Upper lobe of left lung (tissue), 6 donors: ENCODE results near the gene LRRC74A. TPM values are rescaled to one million over a fixed set of nuclear protein-coding genes. Genes with fewer than 3 reads are reported as not detected.

Experiments used
- ATAC-seq, 2 donors: fragments of 200-7000 bp; cut with Tn5 transposase; one replicate each; pipeline ENCODE4 v1.9.1; 2022; ENCODE audit warnings: mild to moderate bottlenecking in 2 of 2, moderate library complexity in 2 of 2; ENCODE audit not compliant: low FRiP score in 2 of 2
- DNase-seq, 2 donors: peaks; one replicate each; pipeline ENCODE4 v3.0.0-alpha.2; 2019 to 2020
- H3K27ac ChIP-seq, 4 donors: fragments of 200-600 bp; sonication (generic); one replicate each; pipeline ENCODE4 v1.5.1; 2016 to 2019
- H3K27me3 ChIP-seq, 4 donors: fragments of 200-600 bp; sonication (generic); one replicate each; pipeline ENCODE4 v1.5.1; 2017 to 2019
- H3K36me3 ChIP-seq, 4 donors: fragments of 200-600 bp; sonication (generic); one replicate each; pipeline ENCODE4 v1.5.1; 2016 to 2019
- H3K4me1 ChIP-seq, 4 donors: fragments of 200-600 bp; sonication (generic); one replicate each; pipeline ENCODE4 v1.5.1; 2018 to 2019
- H3K4me3 ChIP-seq, 4 donors: fragments of 200-600 bp; sonication (generic); one replicate each; pipeline ENCODE4 v1.5.1; 2017 to 2019; ENCODE audit warnings: mild to moderate bottlenecking in 2 of 4, moderate library complexity in 1 of 4
- H3K9me3 ChIP-seq, 4 donors: fragments of 200-600 bp; sonication (generic); one replicate each; pipeline ENCODE4 v1.5.1; 2018 to 2019
- EP300 ChIP-seq, 4 donors: sonication (generic); formaldehyde crosslinking; IDR thresholded peaks; one replicate each; pipeline ENCODE4 v1.5.1; 2017; ENCODE audit warnings: antibody characterized with exemption in 4 of 4, control low read depth in 2 of 4
- POLR2A ChIP-seq, 4 donors: fragments of 450-650 bp; IDR thresholded peaks; one replicate each; pipeline ENCODE4 v1.5.1; 2016 to 2017; ENCODE audit warnings: antibody characterized with exemption in 4 of 4, mild to moderate bottlenecking in 2 of 4
- POLR2AphosphoS5 ChIP-seq, 2 donors: sonication (generic); formaldehyde crosslinking; IDR thresholded peaks; one replicate each; pipeline ENCODE4 v1.5.1; 2017; ENCODE audit warnings: antibody characterized with exemption in 2 of 2
- WGBS, 2 donors: methylation state at CpG; one replicate each; pipeline ENCODE4 v1.1.5; 2017 to 2018; 5-methylcytosine and 5-hydroxymethylcytosine counted together
- total RNA-seq, 6 donors: library from RNA; depleted of rRNA in 4 of 6; stranded (reverse); fragments of >200 nt in 4 of 6; gene quantifications; one replicate each; pipeline versions ENCODE4 v1.1.0 to v1.2.1, GENCODE V29; 2016 to 2021
- TF ChIP-seq, protein P1 (sequence below), 6 experiments: fragments of 450-650 bp in 4 of 6; fragments of 200-600 bp in 2 of 6; sonication (generic) in 2 of 6; IDR thresholded peaks; one replicate each; pipeline ENCODE4 v1.5.1; 2016 to 2019; ENCODE audit warnings: antibody characterized with exemption in 6 of 6
- donor health status: DM: no; HTN: no; CAD: no; lungs with moderate emphysema.
- donor health status: DM: no; HTN: yes; CAD: no; lungs with severe emphysema.

LRRC74A gene
- total RNA-seq, 6 donors from 2014 or later, result not detected

DNA sequence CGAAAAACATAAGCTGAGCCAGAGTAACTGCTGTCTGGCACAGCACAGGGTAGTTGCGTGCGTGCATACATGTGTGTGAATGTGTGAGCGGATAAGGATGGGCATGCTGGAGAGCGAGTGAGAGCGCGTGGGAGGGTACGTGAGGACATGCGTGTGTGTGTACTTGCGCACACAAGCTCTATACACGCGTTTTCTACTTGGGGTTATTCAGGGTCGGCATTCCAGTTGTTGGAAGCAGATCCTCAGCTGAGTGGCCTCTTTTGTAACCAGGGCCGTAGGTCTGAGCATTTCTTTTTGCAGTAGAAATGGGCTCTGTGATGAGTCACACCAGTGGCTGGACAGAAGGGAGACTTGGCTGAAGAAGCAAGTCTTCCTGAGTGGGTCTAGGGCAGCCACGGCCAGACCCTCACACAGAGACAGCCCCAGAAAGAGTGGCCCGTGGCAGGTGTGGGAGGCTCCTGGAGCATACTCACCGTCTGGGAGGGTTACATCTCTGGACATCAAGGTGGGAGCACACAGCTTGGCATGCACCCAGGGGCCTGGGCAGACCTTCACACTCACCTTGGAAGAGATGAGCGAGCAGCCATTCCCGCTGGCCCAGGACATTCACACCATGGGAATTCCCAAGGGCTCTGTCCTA is 78.0 kb downstream of the LRRC74A start:
- DNase-seq, result no peak
- WGBS, 2 donors, result 61 to 81% methylated on average over 13 to 19 of the region's 19 CpGs

DNA sequence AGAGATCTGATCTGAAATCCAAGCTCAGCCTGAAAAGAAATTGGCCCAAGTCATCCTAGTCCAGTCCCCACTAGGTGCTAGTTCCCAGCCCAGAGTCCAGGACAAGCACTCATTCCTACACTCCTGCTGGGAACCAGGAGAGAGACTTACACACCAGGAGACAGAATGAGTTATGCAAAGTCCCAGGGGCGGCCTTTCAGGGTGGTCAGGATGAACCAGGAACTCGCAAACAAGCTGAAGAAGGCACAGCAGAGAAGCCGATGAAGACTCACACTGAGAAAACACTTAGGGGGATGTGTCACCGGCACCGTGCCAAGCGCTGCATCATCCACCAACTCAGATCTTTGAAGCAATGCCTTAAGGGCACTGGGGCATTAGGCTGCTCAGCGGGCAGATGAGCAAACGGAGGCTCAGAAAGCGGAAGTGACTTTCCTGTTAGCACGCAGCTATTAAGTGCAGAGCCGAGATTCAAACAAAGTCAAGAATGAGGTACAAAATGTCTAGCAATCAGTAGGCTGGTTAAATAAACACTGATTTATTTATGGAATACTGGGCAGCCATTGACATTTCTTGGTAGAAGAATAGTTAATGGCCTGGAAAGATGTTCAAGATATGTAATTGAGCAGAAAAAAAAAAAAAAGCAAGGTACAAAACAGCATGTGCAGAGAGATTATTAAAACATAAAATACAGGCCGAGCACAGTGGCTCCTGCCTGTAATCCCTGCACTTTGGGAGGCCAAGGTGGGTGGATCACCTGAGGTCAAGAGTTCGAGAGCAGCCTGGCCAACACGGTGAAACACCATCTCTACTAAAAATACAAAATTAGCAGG is 78.7 kb downstream of the LRRC74A start:
- Histone ChIP-seq H3K36me3 (no peaks in the 10 kb centered on the region), H3K4me1 (peaks cover 22 to 31% (median 24%) of the 10 kb centered on the region in 4 donors), H3K27ac (peak overlapping the region; percentile 59 to 82 (median 76)), H3K27me3 (no peaks in the 10 kb centered on the region), H3K4me3 (no peak overlapping the region), H3K9me3 (no peaks in the 10 kb centered on the region)
- 34 to 35% methylated on average over 14 of the region's 14 CpGs for WGBS, 2 donors
- DNase-seq (peak in 1 of 2 donors; percentile 78), ATAC-seq (peak; percentile 73 to 74)
- TF ChIP-seq EP300 (IDR thresholded peaks at IDR 0.05) (peak in 2 of 4 donors; percentile 14 to 60), POLR2A (IDR thresholded peaks at IDR 0.05) (peak in 1 of 4 donors; percentile 10), POLR2AphosphoS5 (IDR thresholded peaks at IDR 0.05) (peak; percentile 46 to 84)
- TF ChIP-seq, protein P1, sequence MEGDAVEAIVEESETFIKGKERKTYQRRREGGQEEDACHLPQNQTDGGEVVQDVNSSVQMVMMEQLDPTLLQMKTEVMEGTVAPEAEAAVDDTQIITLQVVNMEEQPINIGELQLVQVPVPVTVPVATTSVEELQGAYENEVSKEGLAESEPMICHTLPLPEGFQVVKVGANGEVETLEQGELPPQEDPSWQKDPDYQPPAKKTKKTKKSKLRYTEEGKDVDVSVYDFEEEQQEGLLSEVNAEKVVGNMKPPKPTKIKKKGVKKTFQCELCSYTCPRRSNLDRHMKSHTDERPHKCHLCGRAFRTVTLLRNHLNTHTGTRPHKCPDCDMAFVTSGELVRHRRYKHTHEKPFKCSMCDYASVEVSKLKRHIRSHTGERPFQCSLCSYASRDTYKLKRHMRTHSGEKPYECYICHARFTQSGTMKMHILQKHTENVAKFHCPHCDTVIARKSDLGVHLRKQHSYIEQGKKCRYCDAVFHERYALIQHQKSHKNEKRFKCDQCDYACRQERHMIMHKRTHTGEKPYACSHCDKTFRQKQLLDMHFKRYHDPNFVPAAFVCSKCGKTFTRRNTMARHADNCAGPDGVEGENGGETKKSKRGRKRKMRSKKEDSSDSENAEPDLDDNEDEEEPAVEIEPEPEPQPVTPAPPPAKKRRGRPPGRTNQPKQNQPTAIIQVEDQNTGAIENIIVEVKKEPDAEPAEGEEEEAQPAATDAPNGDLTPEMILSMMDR (IDR thresholded peaks at IDR 0.05), result no peak

More for the DNA sequence above, 78.0 kb downstream of the LRRC74A start:
- TF ChIP-seq POLR2AphosphoS5 (IDR thresholded peaks at IDR 0.05), result peak; percentile 52
- TF ChIP-seq, protein P1 (IDR thresholded peaks at IDR 0.05), result no peak
- no peak for TF ChIP-seq POLR2A (IDR thresholded peaks at IDR 0.05)
- peak in 2 of 4 donors; percentile 59 to 78 for TF ChIP-seq EP300 (IDR thresholded peaks at IDR 0.05)
- ATAC-seq, result peak; percentile 49 to 81
- peaks cover 22 to 32% (median 24%) of the 10 kb centered on the region in 4 donors for H3K4me1 ChIP-seq
- no peak overlapping the region for H3K4me3 ChIP-seq
- peak overlapping the region; percentile 59 to 82 (median 76) for H3K27ac ChIP-seq
- no peaks in the 10 kb centered on the region for H3K27me3 ChIP-seq
- H3K9me3 ChIP-seq, result no peaks in the 10 kb centered on the region
- H3K36me3 ChIP-seq, result no peaks in the 10 kb centered on the region

DNA sequence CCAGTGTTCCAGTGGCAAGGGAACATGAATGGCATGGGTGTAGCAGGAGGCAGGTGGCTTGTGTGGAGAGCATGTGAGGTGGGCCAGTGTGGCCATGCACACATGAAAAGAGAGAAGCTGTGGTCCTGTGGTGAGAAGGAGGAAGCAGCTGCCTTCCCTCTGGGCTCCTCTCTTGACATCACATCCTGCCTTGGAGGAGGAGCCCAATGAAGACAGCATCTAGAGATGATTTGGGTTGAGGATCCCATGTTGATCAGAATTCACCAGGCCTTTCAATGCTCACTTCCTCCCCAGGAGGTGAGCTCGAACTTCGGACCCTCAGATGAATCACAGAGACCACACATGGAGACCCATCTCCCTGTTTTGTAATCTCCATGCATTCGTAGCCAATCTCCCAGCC is 82.6 kb downstream of the LRRC74A start:
- TF ChIP-seq, protein P1 (IDR thresholded peaks at IDR 0.05), result no peak
- H3K9me3 ChIP-seq, result no peaks in the 10 kb centered on the region
- no peaks in the 10 kb centered on the region for H3K36me3 ChIP-seq
- DNase-seq (peak in 1 of 2 donors; percentile 59), ATAC-seq (peak in 1 of 2 donors; percentile 40)
- no peaks in the 10 kb centered on the region for H3K27me3 ChIP-seq
- 57 to 75% methylated on average over 3 of the region's 3 CpGs for WGBS, 2 donors
- H3K4me3 ChIP-seq, result no peak overlapping the region
- peaks cover 24 to 41% (median 27%) of the 10 kb centered on the region in 4 donors for H3K4me1 ChIP-seq
- no peak overlapping the region for H3K27ac ChIP-seq

DNA sequence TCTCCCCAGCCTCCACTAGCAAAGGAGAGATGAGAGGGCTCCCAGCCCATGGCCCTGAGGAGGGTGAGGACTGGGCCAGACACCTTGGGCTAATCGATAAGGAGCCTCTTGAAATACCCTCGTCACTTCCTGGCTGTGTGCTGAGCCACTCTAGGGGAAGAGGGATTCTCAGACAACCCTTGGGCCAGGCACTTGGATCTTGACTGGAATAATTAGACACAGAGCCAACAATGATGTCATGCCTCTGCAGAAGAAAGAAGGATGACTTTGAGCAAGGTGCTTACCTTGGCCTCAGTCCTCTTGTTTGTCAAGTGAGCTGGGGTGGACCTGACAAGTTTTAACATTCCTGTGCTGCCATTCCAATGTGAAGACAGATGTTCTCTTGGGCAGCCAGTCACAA is 83.1 kb downstream of the LRRC74A start:
- TF ChIP-seq POLR2AphosphoS5 (IDR thresholded peaks at IDR 0.05) (peak in 1 of 2 donors; percentile 17), POLR2A (IDR thresholded peaks at IDR 0.05) (no peak), EP300 (IDR thresholded peaks at IDR 0.05) (peak in 2 of 4 donors; percentile 34 to 46)

DNA sequence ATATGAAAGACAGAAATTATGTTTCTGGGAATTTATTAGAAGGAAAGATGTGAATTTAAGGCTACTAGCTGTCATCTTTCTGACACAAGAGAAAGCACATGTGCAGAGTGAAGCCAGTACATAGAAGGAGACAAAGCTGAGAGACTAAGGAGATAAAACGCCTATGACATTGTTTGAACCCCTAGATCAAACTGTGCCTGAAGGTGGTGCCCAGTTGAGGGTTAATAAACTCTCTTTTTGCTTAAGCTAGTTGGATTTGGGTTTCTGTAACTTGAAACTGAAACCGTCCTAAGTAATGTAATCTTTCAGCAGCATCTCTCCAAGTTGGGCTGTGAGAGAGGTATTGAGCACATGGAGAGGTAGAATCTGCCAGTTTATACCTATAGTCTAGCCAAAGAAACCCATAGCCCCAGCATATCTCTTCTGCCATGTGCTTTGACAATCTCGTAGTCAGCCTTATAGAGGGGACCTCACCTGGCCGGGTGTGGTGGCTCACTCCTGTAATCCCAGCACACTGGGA is 84.2 kb downstream of the LRRC74A start:
- no peak for DNase-seq
- H3K36me3 ChIP-seq, result no peaks in the 10 kb centered on the region
- H3K9me3 ChIP-seq, result no peaks in the 10 kb centered on the region
- TF ChIP-seq, protein P1 (IDR thresholded peaks at IDR 0.05), result no peak
- TF ChIP-seq EP300 (IDR thresholded peaks at IDR 0.05) (no peak), POLR2A (IDR thresholded peaks at IDR 0.05) (no peak), POLR2AphosphoS5 (IDR thresholded peaks at IDR 0.05) (no peak)
- no peak overlapping the region for H3K27ac ChIP-seq
- H3K4me1 ChIP-seq, result peaks cover 15 to 36% (median 24%) of the 10 kb centered on the region in 4 donors
- ATAC-seq, result no peak
- H3K4me3 ChIP-seq, result no peak overlapping the region
- H3K27me3 ChIP-seq, result no peaks in the 10 kb centered on the region
- 77 to 93% methylated on average over 4 of the region's 4 CpGs for WGBS, 2 donors

More for the DNA sequence above, 83.1 kb downstream of the LRRC74A start:
- H3K36me3 ChIP-seq, result no peaks in the 10 kb centered on the region
- no peaks in the 10 kb centered on the region for H3K27me3 ChIP-seq
- ATAC-seq (no peak), DNase-seq (peak in 1 of 2 donors; percentile 39)
- no peaks in the 10 kb centered on the region for H3K9me3 ChIP-seq
- no peak overlapping the region for H3K4me3 ChIP-seq
- no peak overlapping the region for H3K27ac ChIP-seq
- WGBS, 2 donors, result 48 to 56% methylated on average over 2 of the region's 2 CpGs
- H3K4me1 ChIP-seq, result peaks cover 26 to 41% (median 29%) of the 10 kb centered on the region in 4 donors
